GM12864 (cell line): Measurements from ENCODE around the gene FOS.

Experiments used
- DNase-seq: peaks from one replicate; pipeline ENCODE4 v3.0.0-alpha.2; 2011; ENCODE audit warnings: low read depth
- H3K4me3 ChIP-seq: 2 replicates; pipeline ENCODE4 v1.5.1; 2011; ENCODE audit warnings: mild to moderate bottlenecking, low read depth, low read length, control low read depth
- CTCF ChIP-seq: IDR thresholded peaks from 2 replicates; pipeline ENCODE4 v1.5.1; 2011; ENCODE audit warnings: low read depth, mild to moderate bottlenecking, moderate library complexity, low read length, control low read depth, inconsistent platforms; ENCODE audit errors: missing control alignments

The FOS gene

GRCh38 chr14:75311356-75311755 lies 32.7 kb downstream of the FOS start:
- no peak for DNase-seq
- no peak for TF ChIP-seq CTCF
- H3K4me3 ChIP-seq = no peak overlapping the region

GRCh38 chr14:75312341-75312740 lies 33.7 kb downstream of the FOS start:
- no peak for TF ChIP-seq CTCF
- no peak overlapping the region for H3K4me3 ChIP-seq
- no peak for DNase-seq

- DNase-seq = no peak
- no peak for TF ChIP-seq CTCF
- H3K4me3 ChIP-seq = no peak overlapping the region
These were observed 34.7 kb downstream of the FOS start for GRCh38 chr14:75313294-75313693.

- no peak for TF ChIP-seq CTCF
- no peak overlapping the region for H3K4me3 ChIP-seq
- DNase-seq = no peak
These were observed 36.5 kb downstream of the FOS start for GRCh38 chr14:75315144-75315543.

GRCh38 chr14:75317148-75317547 lies 38.5 kb downstream of the FOS start:
- DNase-seq = no peak
- TF ChIP-seq CTCF = no peak
- no peak overlapping the region for H3K4me3 ChIP-seq

GRCh38 chr14:75318353-75318752 lies 39.7 kb downstream of the FOS start:
- TF ChIP-seq CTCF = no peak
- DNase-seq = no peak

GRCh38 chr14:75319021-75319420 lies 40.4 kb downstream of the FOS start:
- no peak for DNase-seq
- no peak for TF ChIP-seq CTCF
- H3K4me3 ChIP-seq = no peak overlapping the region

More at GRCh38 chr14:75318353-75318752, 39.7 kb downstream of the FOS start:
- no peak overlapping the region for H3K4me3 ChIP-seq
